HCT116 (cell line): ENCODE measurements around the gene NEURL1B. TPM values are rescaled to one million over a fixed set of nuclear protein-coding genes. Genes with fewer than 3 reads are reported as not detected.
"Not testable (repeated sequence)": the region's sequence is repeated elsewhere in the genome, so short reads cannot be mapped to it uniquely, and the experiment has no call there.

ENCODE experiments used
- ATAC-seq: fragments of 200-7000 bp; cut with Tn5 transposase; 2 replicates; pipeline ENCODE4 v1.9.1; 2020; ENCODE audit warnings: mild to moderate bottlenecking, moderate library complexity
- BruUV-seq: library from RNA; stranded (reverse); fragments of 400-500 nt; replicated peaks from 2 replicates; lab custom pipeline; 2021; lab: Mats Ljungman, UMichigan
- CTCF ChIA-PET: fragments of 300-600 bp; sonication (Branson Sonifier 250); formaldehyde crosslinking; loops from one replicate; lab custom pipeline; 2021; ENCODE audit warnings: antibody characterized with exemption; lab: Charles Lee
- POLR2A ChIA-PET: fragments of 300-600, 350-600 bp; sonication (Branson Sonifier 250); formaldehyde crosslinking; loops from one replicate; lab custom pipeline; 2021; ENCODE audit warnings: antibody characterized with exemption; lab: Charles Lee
- RAD21 ChIA-PET, 2 experiments: fragments of 300-600 bp; sonication (Branson Sonifier 250); formaldehyde crosslinking; loops; one replicate each; lab custom pipeline; 2023; ENCODE audit warnings: low total read pairs in 2 of 2; ENCODE audit not compliant: uncharacterized antibody in 2 of 2, unreplicated experiment in 2 of 2, low non-redundant PET in 1 of 2; lab: Charles Lee
- DNase-seq: peaks from one replicate; pipeline ENCODE4 v3.0.0-alpha.2; 2010; ENCODE audit warnings: low read depth, low spot score
- H2AFZ ChIP-seq: fragments of 200-600 bp; shearing (Covaris generic), sonication (generic); 2 replicates; pipeline ENCODE4 v1.6.1; 2017; ENCODE audit warnings: low read depth, mixed run types, mixed read lengths, antibody characterized with exemption, low read length; ENCODE audit not compliant: poor library complexity, severe bottlenecking
- H3K27ac ChIP-seq: 2 replicates; pipeline ENCODE4 v1.5.1; 2012; ENCODE audit warnings: low read depth, low read length
- H3K27me3 ChIP-seq: fragments of 200-600 bp; sonication (generic); 2 replicates; pipeline ENCODE4 v1.6.1; 2016; ENCODE audit warnings: mixed run types, low read length, mixed read lengths; ENCODE audit not compliant: insufficient read depth
- H3K36me3 ChIP-seq, 2 experiments: fragments of 200-500 bp in 1 of 2; fragments of 200-600 bp in 1 of 2; sonication (Bioruptor generic) in 1 of 2; sonication (generic) in 1 of 2; 2 replicates each; pipeline versions ENCODE4 v1.5.1 to v1.6.1; 2014 to 2016; ENCODE audit warnings: low read length in 2 of 2, inconsistent platforms in 1 of 2, mixed read lengths in 1 of 2, mixed run types in 1 of 2; ENCODE audit not compliant: insufficient read depth in 2 of 2, control insufficient read depth in 1 of 2
- H3K4me1 ChIP-seq, 2 experiments: fragments of 200-600 bp in 1 of 2; sonication (generic) in 1 of 2; 2 replicates each; pipeline versions ENCODE4 v1.5.1 to v1.6.1; 2012 to 2017; ENCODE audit warnings: low read length in 2 of 2, inconsistent platforms in 1 of 2, mild to moderate bottlenecking in 1 of 2, mixed read lengths in 1 of 2, mixed run types in 1 of 2, moderate library complexity in 1 of 2; ENCODE audit not compliant: insufficient read depth in 2 of 2, control insufficient read depth in 1 of 2
- H3K4me2 ChIP-seq: fragments of 200-600 bp; sonication (generic); 2 replicates; pipeline ENCODE4 v1.6.1; 2017; ENCODE audit warnings: mixed run types, low read length, mixed read lengths
- H3K4me3 ChIP-seq, 2 experiments: fragments of 200-600 bp in 1 of 2; sonication (generic) in 1 of 2; replicated peaks in 1 of 2; 2 replicates each; pipeline ENCODE4 v1.5.1; 2011 to 2016; ENCODE audit warnings: low read length in 2 of 2, control low read depth in 1 of 2, low read depth in 1 of 2, mild to moderate bottlenecking in 1 of 2, mixed read lengths in 1 of 2, mixed run types in 1 of 2
- H3K79me2 ChIP-seq: fragments of 200-600 bp; sonication (generic); 2 replicates; pipeline ENCODE4 v1.6.1; 2017; ENCODE audit warnings: mild to moderate bottlenecking, mixed run types, low read length, moderate library complexity, mixed read lengths; ENCODE audit not compliant: insufficient read depth
- H3K9ac ChIP-seq: fragments of 200-600 bp; sonication (generic); 2 replicates; pipeline ENCODE4 v1.6.1; 2016; ENCODE audit warnings: low read length, mixed read lengths
- H3K9me2 ChIP-seq: fragments of 200-600 bp; sonication (generic), shearing (Covaris generic); 2 replicates; pipeline ENCODE4 v1.6.1; 2017; ENCODE audit warnings: mixed run types, mild to moderate bottlenecking, moderate library complexity; ENCODE audit not compliant: insufficient read depth
- H3K9me3 ChIP-seq, 2 experiments: fragments of 200-500 bp in 1 of 2; fragments of 200-600 bp in 1 of 2; sonication (Bioruptor generic) in 1 of 2; sonication (generic) in 1 of 2; 2 replicates each; pipeline ENCODE4 v1.6.1; 2014 to 2017; ENCODE audit warnings: low read length in 2 of 2, mixed read lengths in 2 of 2, inconsistent platforms in 1 of 2, low read depth in 1 of 2, mild to moderate bottlenecking in 1 of 2, mixed run types in 1 of 2, moderate library complexity in 1 of 2; ENCODE audit not compliant: control insufficient read depth in 1 of 2, insufficient read depth in 1 of 2
- H4K20me1 ChIP-seq: fragments of 200-600 bp; sonication (generic), shearing (Covaris generic); 2 replicates; pipeline ENCODE4 v1.6.1; 2017; ENCODE audit warnings: mixed run types, mild to moderate bottlenecking, moderate library complexity; ENCODE audit not compliant: insufficient read depth
- CBX3 ChIP-seq: IDR thresholded peaks from 2 replicates; pipeline ENCODE4 v1.6.1; 2012; ENCODE audit warnings: low read depth
- CEBPB ChIP-seq: IDR thresholded peaks from 2 replicates; pipeline ENCODE4 v1.6.1; 2012; ENCODE audit warnings: low read depth
- CTCF ChIP-seq, 3 experiments: fragments of 200-600 bp in 1 of 3; sonication (generic) in 1 of 3; IDR thresholded peaks in 2 of 3; conservative IDR thresholded peaks in 1 of 3; 2 replicates each; pipeline ENCODE4 v1.5.1; 2012 to 2017; ENCODE audit warnings: low read depth in 2 of 3, low read length in 2 of 3, antibody characterized with exemption in 1 of 3, borderline replicate concordance in 1 of 3, control low read depth in 1 of 3, mild to moderate bottlenecking in 1 of 3, mixed read lengths in 1 of 3, mixed run types in 1 of 3, moderate library complexity in 1 of 3; ENCODE audit not compliant: insufficient read depth in 1 of 3
- ELF1 ChIP-seq: IDR thresholded peaks from 2 replicates; pipeline ENCODE4 v1.6.1; 2012; ENCODE audit warnings: low read depth, borderline replicate concordance
- EZH2phosphoT487 ChIP-seq: fragments of 200-600 bp; IDR thresholded peaks from 2 replicates; pipeline ENCODE4 v1.6.1; 2018; ENCODE audit warnings: antibody characterized with exemption, borderline replicate concordance
- JUND ChIP-seq: IDR thresholded peaks from 2 replicates; pipeline ENCODE4 v1.6.1; 2012
- REST ChIP-seq: IDR thresholded peaks from 2 replicates; pipeline ENCODE4 v1.6.1; 2012; ENCODE audit warnings: low read depth
- SIN3A ChIP-seq: IDR thresholded peaks from 2 replicates; pipeline ENCODE4 v1.6.1; 2012; ENCODE audit warnings: low read depth
- ZBTB33 ChIP-seq: IDR thresholded peaks from 2 replicates; pipeline ENCODE4 v1.6.1; 2011; ENCODE audit warnings: mild to moderate bottlenecking, low read length, moderate library complexity; ENCODE audit not compliant: insufficient replicate concordance; ENCODE audit errors: extremely low read depth
- ZFX ChIP-seq: fragments of 450-650 bp; IDR thresholded peaks from 2 replicates; pipeline ENCODE4 v1.6.1; 2017
- ZNF274 ChIP-seq: fragments of 200-500 bp; sonication (Bioruptor generic); IDR thresholded peaks from 2 replicates; pipeline ENCODE4 v1.6.1; 2014; ENCODE audit warnings: mild to moderate bottlenecking, low read depth, low read length, inconsistent platforms
- intact Hi-C: fragments of 100-400 bp; cut with micrococcal nuclease; formaldehyde crosslinking; loops from 2 replicates; pipeline ENCODE4 v1.10.0; 2022
- total RNA-seq: library from RNA; stranded (reverse); gene quantifications from one replicate; pipeline ENCODE4 v1.2.1, GENCODE V29; 2021; ENCODE audit not compliant: unreplicated experiment

Gene NEURL1B
- total RNA-seq, 1 experiment from 2014 or later, result 5.8 TPM

- BruUV-seq, CTCF ChIA-PET, H3K27me3 ChIP-seq, RAD21 ChIA-PET, DNase-seq, H4K20me1 ChIP-seq, H3K9me2 ChIP-seq, H3K4me1 ChIP-seq, H3K4me3 ChIP-seq, H3K4me2 ChIP-seq, H2AFZ ChIP-seq, H3K36me3 ChIP-seq, H3K79me2 ChIP-seq, H3K9me3 ChIP-seq, H3K27ac ChIP-seq, intact Hi-C loops, H3K9ac ChIP-seq, POLR2A ChIA-PET, ATAC-seq: not testable (repeated sequence)
These were observed 16.6 kb downstream of the NEURL1B start for GRCh38 chr5:172657524-172658233.

GRCh38 chr5:172658391-172658790 is 17.3 kb downstream of the NEURL1B start:
- Histone ChIP-seq H4K20me1 (no peaks in the 10 kb centered on the region), H2AFZ (no peak overlapping the region), H3K27ac (no peak overlapping the region), H3K36me3 (no peaks in the 10 kb centered on the region), H3K27me3 (no peaks in the 10 kb centered on the region), H3K4me2 (no peak overlapping the region), H3K4me1 (peaks cover 0 to 9% of the 10 kb centered on the region in 2 experiments; a peak in 1 of 4 replicates), H3K9me3 (no peaks in the 10 kb centered on the region), H3K9ac (no peak overlapping the region), H3K4me3 (no peak overlapping the region), H3K79me2 (no peaks in the 10 kb centered on the region), H3K9me2 (no peaks in the 10 kb centered on the region)
- no TSS peak for BruUV-seq
- ATAC-seq (no peak), DNase-seq (no peak)
- ChIA-PET RAD21 (no interaction called here), CTCF (no interaction called here), POLR2A (no interaction called here)
- intact Hi-C loops, result no loop called here
- TF ChIP-seq JUND, result no peak
- no peak for TF ChIP-seq ZFX
- TF ChIP-seq CBX3, result no peak
- no peak for TF ChIP-seq SIN3A
- TF ChIP-seq EZH2phosphoT487, result no peak
- TF ChIP-seq CTCF (IDR thresholded peaks at IDR 0.05 in 2 of 3, conservative IDR thresholded peaks at IDR 0.05 in 1 of 3; ENCODE audit: borderline replicate concordance in 1 of 3, insufficient read depth in 1 of 3, low read depth in 2 of 3, low read length in 2 of 3), result no peak
- no peak for TF ChIP-seq REST
- no peak for TF ChIP-seq ZBTB33
- TF ChIP-seq ZNF274, result no peak
- TF ChIP-seq CEBPB, result no peak
- TF ChIP-seq ELF1, result no peak
